Prostate gland (tissue), 2 donors: ENCODE measurements around the gene PFKFB3. TPM values are rescaled to one million over a fixed set of nuclear protein-coding genes. Genes with fewer than 3 reads are reported as not detected.

Experiments
- DNase-seq: peaks from one replicate; pipeline ENCODE4 v3.0.0-alpha.2; 2019; ENCODE audit warnings: low spot score
- H3K27ac ChIP-seq, 2 donors: fragments of 200-600 bp; sonication (generic); 2 replicates each; pipeline ENCODE4 v1.5.1; 2017 to 2019
- H3K27me3 ChIP-seq: fragments of 200-600 bp; sonication (generic); replicated peaks from 2 replicates; pipeline ENCODE4 v1.5.1; 2019; ENCODE audit not compliant: insufficient read depth
- H3K36me3 ChIP-seq, 2 donors: fragments of 200-600 bp; sonication (generic); 1 replicate in 1 of 2; 2 replicates in 1 of 2; pipeline versions ENCODE4 v1.5.1 to v1.8.1; 2017 to 2019
- H3K4me1 ChIP-seq: fragments of 200-600 bp; sonication (generic); replicated peaks from 2 replicates; pipeline ENCODE4 v1.5.1; 2019
- H3K4me3 ChIP-seq, 2 donors: fragments of 200-600 bp; sonication (generic); 2 replicates each; pipeline ENCODE4 v1.5.1; 2017 to 2019
- H3K9me3 ChIP-seq: fragments of 200-600 bp; sonication (generic); 2 replicates; pipeline ENCODE4 v1.5.1; 2017
- POLR2A ChIP-seq: fragments of 450-650 bp; IDR thresholded peaks from one replicate; pipeline ENCODE4 v1.6.1; 2016; ENCODE audit warnings: antibody characterized with exemption, mild to moderate bottlenecking
- POLR2AphosphoS5 ChIP-seq: sonication (generic); formaldehyde crosslinking; IDR thresholded peaks from one replicate; pipeline ENCODE4 v1.6.1; 2017; ENCODE audit warnings: antibody characterized with exemption
- WGBS: methylation state at CpG from one replicate; pipeline ENCODE4 v1.1.5; 2018; 5-methylcytosine and 5-hydroxymethylcytosine counted together
- intact Hi-C: fragments of 100-400 bp; cut with DNase I; formaldehyde crosslinking; loops from one replicate; pipeline ENCODE4 v1.14.2; 2022
- total RNA-seq, 2 donors: library from RNA; depleted of rRNA; stranded (reverse); fragments of >200 nt; gene quantifications; one replicate each; pipeline ENCODE4 v1.1.0, GENCODE V29; 2016
- TF ChIP-seq, protein P1 (sequence below), 4 experiments: fragments of 200-600 bp in 2 of 4; fragments of 450-650 bp in 2 of 4; sonication (generic) in 2 of 4; IDR thresholded peaks; 1 replicate in 3 of 4; 2 replicates in 1 of 4; pipeline ENCODE4 v1.5.1; 2016 to 2019; ENCODE audit warnings: antibody characterized with exemption in 4 of 4, mild to moderate bottlenecking in 2 of 4, moderate library complexity in 2 of 4

Gene PFKFB3
- total RNA-seq, 2 donors from 2014 or later = 24.3 to 52.7 TPM

DNA sequence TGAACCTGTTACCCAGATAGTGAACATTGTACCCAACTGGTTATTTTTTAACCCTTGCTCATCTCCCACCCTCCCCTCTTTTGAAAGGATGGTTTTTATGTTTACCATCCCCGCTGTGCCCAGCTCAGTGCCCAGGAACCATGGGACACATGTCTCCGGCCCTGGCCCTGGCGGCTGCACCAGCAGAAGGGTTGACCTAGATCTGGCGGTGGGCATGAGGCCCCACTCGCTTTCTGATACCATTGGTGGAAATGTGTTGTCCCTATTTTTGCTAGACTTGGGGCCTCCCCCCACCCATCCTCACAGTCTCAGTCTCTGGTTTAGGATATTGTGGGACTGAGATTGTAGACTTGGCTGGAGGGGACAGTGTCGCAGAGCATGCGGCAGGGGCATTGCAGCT, 11.9 kb downstream of the PFKFB3 start:
- H3K27ac ChIP-seq = no peak overlapping the region
- H3K27me3 ChIP-seq = no peaks in the 10 kb centered on the region
- H3K9me3 ChIP-seq = no peaks in the 10 kb centered on the region
- peaks cover 7 to 12% of the 10 kb centered on the region in 2 donors for H3K36me3 ChIP-seq
- H3K4me3 ChIP-seq = no peak overlapping the region
- intact Hi-C loops = no loop called here
- no peak for DNase-seq
- no peaks in the 10 kb centered on the region for H3K4me1 ChIP-seq
- TF ChIP-seq POLR2AphosphoS5 (no peak), POLR2A (no peak)
- TF ChIP-seq, protein P1, sequence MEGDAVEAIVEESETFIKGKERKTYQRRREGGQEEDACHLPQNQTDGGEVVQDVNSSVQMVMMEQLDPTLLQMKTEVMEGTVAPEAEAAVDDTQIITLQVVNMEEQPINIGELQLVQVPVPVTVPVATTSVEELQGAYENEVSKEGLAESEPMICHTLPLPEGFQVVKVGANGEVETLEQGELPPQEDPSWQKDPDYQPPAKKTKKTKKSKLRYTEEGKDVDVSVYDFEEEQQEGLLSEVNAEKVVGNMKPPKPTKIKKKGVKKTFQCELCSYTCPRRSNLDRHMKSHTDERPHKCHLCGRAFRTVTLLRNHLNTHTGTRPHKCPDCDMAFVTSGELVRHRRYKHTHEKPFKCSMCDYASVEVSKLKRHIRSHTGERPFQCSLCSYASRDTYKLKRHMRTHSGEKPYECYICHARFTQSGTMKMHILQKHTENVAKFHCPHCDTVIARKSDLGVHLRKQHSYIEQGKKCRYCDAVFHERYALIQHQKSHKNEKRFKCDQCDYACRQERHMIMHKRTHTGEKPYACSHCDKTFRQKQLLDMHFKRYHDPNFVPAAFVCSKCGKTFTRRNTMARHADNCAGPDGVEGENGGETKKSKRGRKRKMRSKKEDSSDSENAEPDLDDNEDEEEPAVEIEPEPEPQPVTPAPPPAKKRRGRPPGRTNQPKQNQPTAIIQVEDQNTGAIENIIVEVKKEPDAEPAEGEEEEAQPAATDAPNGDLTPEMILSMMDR (IDR thresholded peaks at IDR 0.05) = no peak
- WGBS = 98% methylated on average over 7 of the region's 7 CpGs

DNA sequence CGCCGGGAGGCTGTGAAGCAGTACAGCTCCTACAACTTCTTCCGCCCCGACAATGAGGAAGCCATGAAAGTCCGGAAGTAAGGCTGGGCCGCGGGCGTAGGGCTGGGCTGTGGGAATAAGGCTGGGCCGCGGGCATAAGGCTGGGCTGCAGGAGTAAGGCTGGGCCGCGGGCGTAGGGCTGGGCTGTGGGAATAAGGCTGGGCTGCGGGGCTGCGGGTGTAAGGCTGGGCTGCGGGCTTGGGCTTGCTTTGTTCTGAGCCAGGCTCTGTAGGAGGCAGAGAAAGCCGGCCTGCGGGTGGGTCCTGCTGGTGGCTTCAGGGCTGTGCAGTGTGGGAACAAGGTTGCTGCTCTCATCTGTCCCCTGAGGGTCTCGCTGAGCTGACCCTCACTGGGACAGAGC, 12.5 kb downstream of the PFKFB3 start:
- no peaks in the 10 kb centered on the region for H3K9me3 ChIP-seq
- H3K4me1 ChIP-seq = no peaks in the 10 kb centered on the region
- peaks cover 7 to 16% of the 10 kb centered on the region in 2 donors for H3K36me3 ChIP-seq
- TF ChIP-seq POLR2AphosphoS5 = no peak
- TF ChIP-seq, protein P1 (IDR thresholded peaks at IDR 0.05) = no peak
- TF ChIP-seq POLR2A = no peak
- H3K27me3 ChIP-seq = no peaks in the 10 kb centered on the region
- intact Hi-C loops = no loop called here
- H3K27ac ChIP-seq = no peak overlapping the region
- 94% methylated on average over 17 of the region's 19 CpGs for WGBS
- DNase-seq = no peak
- no peak overlapping the region for H3K4me3 ChIP-seq

DNA sequence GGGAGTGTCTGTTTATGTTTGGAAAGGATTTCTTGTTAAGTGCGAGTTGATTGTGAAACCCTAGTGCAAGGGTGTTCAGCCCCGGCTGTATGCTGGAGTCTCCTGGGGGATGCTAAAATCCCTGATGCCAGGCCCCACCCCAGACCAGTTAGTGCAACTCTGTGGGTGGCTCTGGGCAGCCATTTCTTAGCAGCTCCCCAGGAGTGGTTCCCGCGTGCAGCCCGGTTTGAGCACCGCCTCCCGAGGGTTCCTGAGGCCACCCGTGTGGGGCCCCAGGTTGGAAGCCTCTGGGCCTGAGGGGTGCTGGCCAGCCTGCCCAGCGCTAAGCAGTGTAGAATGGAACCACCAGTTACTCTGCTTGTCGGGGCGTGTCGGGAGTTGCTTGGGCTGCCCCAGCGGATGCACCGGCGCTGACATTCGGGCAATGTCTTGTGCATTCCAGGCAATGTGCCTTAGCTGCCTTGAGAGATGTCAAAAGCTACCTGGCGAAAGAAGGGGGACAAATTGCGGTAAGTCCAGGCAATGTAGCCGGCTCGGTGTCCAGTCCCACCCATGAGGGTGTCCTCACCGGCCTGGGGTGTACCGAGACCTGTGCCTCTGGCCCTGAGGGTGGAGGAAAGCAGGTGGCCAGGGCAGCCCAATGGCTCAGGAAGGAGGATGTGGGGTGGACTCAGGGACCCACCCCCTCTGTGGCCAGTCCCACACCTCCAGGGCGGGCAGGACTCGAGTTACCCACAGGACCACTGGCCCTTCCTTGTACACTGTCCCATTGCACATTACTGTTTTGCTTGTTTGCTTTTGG, 13.2 kb downstream of the PFKFB3 start:
- Histone ChIP-seq H3K27ac (no peak overlapping the region), H3K4me3 (no peak overlapping the region), H3K9me3 (no peaks in the 10 kb centered on the region), H3K4me1 (no peaks in the 10 kb centered on the region), H3K27me3 (no peaks in the 10 kb centered on the region), H3K36me3 (peaks cover 7 to 22% of the 10 kb centered on the region in 2 donors)
- 86% methylated on average over 21 of the region's 24 CpGs for WGBS
- DNase-seq = no peak
- intact Hi-C loops = no loop called here
- no peak for TF ChIP-seq POLR2A
- TF ChIP-seq POLR2AphosphoS5 = no peak
- TF ChIP-seq, protein P1 (IDR thresholded peaks at IDR 0.05) = no peak

DNA sequence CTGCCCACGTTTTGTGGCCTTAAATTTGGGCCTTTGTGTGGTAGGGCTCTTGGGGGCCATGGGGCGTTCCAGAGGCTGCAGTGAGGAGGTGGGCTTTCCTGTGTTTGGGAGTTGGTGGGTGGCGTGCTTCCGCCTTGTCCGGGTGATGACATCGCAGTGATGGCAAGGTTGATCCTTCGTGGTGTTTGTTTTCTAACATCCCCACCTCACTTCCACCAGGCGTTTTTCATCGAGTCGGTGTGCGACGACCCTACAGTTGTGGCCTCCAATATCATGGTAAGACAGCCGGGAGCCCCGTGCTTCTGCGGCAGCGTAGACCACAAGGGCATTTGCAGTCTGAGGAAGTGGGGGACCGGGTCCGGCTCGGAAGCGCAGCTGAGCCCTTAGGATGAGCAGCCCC, 14.2 kb downstream of the PFKFB3 start:
- Histone ChIP-seq H3K27me3 (no peaks in the 10 kb centered on the region), H3K9me3 (no peaks in the 10 kb centered on the region), H3K36me3 (peaks cover 11 to 33% of the 10 kb centered on the region in 2 donors), H3K27ac (no peak overlapping the region), H3K4me1 (no peaks in the 10 kb centered on the region), H3K4me3 (no peak overlapping the region)
- intact Hi-C loops = no loop called here
- WGBS = 89% methylated on average over 20 of the region's 20 CpGs
- TF ChIP-seq POLR2AphosphoS5 (no peak), POLR2A (no peak)
- TF ChIP-seq, protein P1 (IDR thresholded peaks at IDR 0.05) = no peak
- DNase-seq = no peak

DNA sequence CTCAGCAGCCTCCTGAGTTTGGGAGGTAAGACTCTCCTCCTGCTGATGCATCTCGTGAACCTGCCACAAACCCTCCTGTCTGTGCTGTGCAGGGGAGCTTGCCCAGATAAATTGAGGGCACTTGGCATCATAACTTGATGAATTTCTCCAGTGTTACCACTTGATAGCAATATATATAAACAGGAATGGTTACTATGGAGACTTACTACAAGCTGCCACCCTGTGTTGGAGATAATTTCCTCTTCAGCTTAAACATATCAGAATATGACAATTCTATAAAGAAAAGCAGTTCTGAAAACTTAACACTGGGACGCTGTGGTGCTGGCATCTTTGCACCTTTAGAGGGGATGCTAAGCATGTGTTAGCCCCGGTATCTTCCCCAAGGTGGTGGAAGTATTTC, 14.9 kb downstream of the PFKFB3 start:
- WGBS = 87% methylated on average over 3 of the region's 3 CpGs
- intact Hi-C loops = no loop called here
- DNase-seq = no peak
- Histone ChIP-seq H3K36me3 (peaks cover 11 to 35% of the 10 kb centered on the region in 2 donors), H3K4me3 (no peak overlapping the region), H3K4me1 (no peaks in the 10 kb centered on the region), H3K9me3 (no peaks in the 10 kb centered on the region), H3K27me3 (no peaks in the 10 kb centered on the region), H3K27ac (no peak overlapping the region)
- TF ChIP-seq, protein P1 (IDR thresholded peaks at IDR 0.05) = no peak
- TF ChIP-seq POLR2A = no peak
